Upper lobe of left lung (tissue), 4 donors: ENCODE measurements around the gene PDXK.

Experiments used
- CTCF ChIP-seq, 6 experiments: fragments of 450-650 bp in 4 of 6; fragments of 200-600 bp in 2 of 6; sonication (generic) in 2 of 6; IDR thresholded peaks; one replicate each; pipeline ENCODE4 v1.5.1; 2016 to 2019; ENCODE audit warnings: antibody characterized with exemption in 6 of 6
- POLR2A ChIP-seq, 4 donors: fragments of 450-650 bp; IDR thresholded peaks; one replicate each; pipeline ENCODE4 v1.5.1; 2016 to 2017; ENCODE audit warnings: antibody characterized with exemption in 4 of 4, mild to moderate bottlenecking in 2 of 4
- POLR2AphosphoS5 ChIP-seq, 2 donors: sonication (generic); formaldehyde crosslinking; IDR thresholded peaks; one replicate each; pipeline ENCODE4 v1.5.1; 2017; ENCODE audit warnings: antibody characterized with exemption in 2 of 2

GRCh38 chr21:43792406-43792805 lies 73.5 kb downstream of the PDXK start:
- no peak for TF ChIP-seq CTCF (IDR thresholded peaks at IDR 0.05)
- no peak for TF ChIP-seq POLR2A (IDR thresholded peaks at IDR 0.05)
- TF ChIP-seq POLR2AphosphoS5 (IDR thresholded peaks at IDR 0.05), result no peak
